HG03280 (cell line): ENCODE results near the gene ST13.
"Not testable (repeated sequence)": the region's sequence is repeated elsewhere in the genome, so short reads cannot be mapped to it uniquely, and the experiment has no call there.

Experiments
- ATAC-seq: cut with Tn5 transposase; IDR thresholded peaks from one replicate; pipeline ENCODE4 v1.9.1; 2021; ENCODE audit warnings: mild to moderate bottlenecking, moderate library complexity; ENCODE audit not compliant: unreplicated experiment

ST13 gene

DNA sequence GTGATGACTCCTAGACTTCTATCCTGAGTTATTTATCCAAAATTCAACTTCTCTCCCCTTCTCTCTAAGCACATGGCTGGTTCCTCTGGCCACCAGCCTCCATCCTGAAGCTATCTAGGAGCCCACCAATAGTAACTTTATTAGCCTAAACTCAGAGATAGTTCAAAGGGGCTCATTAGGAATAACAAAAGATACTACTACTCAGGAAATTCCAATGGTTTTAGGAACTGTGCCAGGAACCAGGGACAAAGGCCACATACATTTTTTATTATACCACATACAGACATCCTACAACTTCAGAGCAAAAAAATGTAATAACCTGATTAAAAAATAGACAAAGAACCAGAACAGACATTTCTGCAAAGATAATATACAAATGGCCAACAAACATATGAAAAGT is 65.2 kb downstream of the ST13 start:
- no peak for ATAC-seq

DNA sequence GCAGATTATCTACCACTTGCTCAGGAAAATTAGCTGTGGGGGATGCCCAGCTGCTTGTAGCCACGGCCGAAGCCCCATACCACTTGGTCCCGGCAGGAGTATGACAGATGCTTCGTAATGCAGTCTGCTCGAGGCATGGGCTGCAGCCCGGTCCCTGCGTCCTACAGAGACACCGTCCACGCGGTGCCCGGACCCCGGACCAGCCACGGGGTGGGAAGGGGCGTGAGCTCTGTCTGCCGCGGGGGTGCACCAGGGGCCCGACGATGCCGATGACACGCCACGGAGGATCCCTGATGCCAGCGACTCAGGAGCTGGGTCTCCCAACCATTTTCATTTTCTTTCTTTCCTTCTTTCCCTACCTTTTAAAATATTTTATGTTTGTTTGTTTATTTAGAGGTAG is 67.3 kb downstream of the ST13 start:
- ATAC-seq = no peak

DNA sequence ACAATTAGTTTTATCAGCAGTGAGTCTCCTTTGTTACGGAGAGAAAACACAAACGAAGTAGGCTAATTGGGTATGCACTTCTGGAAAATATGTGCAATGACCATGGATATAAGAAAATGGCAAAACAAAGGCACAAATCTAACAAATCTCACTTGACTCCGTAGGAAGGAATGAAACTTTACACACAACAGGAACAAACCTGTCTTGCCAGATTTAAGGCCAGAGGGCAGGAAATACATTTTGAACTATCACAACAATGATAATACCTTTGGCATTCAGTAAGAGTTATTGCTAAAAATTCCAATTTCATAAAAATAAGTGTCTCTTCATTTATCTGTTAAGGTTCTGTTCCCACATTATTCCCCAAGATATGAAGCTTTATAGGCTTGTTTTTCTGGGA is 73.9 kb downstream of the ST13 start:
- ATAC-seq = no peak

DNA sequence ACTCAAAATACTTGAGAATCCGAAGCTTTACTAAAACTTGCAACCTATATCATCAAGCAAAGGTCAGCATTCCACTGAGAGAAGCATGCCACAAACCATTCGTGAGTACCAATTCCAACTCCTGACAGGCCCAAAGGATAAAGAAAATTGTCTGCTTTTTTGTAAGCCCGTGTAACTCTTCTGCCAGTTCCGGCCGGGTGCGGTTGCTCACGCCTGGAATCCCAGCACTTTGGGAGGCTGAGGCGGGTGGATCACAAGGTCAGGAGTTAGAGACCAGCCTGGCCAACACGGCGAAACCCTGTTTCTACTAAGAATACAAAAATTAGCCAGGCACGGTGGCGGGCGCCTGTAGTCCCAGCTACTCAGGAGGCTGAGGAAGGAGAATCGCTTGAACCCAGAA is 74.7 kb downstream of the ST13 start:
- not testable (repeated sequence) for ATAC-seq
